ENCODE data around the gene GMCL2.

GMCL2 gene

DNA sequence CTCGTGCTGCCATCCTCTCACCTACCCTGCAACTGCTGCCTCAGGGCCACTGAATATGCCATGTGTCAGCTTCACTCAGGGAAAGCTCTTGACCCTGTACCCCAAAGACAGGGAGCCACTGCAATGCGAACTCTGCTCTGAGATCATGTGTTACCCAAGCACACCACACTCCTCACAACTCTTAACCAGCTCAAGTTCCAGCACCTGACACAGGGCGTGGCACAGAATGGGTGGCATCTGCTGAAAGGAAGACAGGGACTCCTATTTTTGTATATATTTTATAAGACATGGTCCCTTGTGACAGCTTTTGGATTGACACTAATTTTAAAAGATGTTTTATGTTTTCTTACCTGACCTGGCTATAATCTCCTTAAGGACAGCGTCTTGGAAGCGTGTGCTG is 34.7 kb upstream of the GMCL2 start:
- DNase-seq (ENCODE audit: low read depth) = no peak

DNA sequence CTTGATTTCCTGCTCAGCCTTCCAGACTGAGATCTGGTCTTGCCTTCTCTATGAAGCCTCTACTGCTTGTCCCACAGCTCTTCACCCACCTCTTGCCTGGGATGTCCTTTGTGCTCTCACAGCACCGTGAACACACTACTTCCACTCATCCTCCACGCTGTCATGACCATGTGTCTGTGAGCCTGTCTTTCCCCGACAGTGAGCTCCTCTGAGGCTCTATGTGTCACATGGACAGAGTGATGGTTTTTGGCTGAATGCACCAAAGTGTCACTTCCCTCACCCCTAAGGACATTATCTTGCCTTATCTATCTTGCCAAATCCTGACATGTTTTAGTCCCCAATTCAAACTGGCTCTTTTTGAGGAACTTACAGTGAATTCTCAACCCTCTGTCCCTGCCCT is 34.1 kb upstream of the GMCL2 start:
- DNase-seq (ENCODE audit: low read depth) = no peak

DNA sequence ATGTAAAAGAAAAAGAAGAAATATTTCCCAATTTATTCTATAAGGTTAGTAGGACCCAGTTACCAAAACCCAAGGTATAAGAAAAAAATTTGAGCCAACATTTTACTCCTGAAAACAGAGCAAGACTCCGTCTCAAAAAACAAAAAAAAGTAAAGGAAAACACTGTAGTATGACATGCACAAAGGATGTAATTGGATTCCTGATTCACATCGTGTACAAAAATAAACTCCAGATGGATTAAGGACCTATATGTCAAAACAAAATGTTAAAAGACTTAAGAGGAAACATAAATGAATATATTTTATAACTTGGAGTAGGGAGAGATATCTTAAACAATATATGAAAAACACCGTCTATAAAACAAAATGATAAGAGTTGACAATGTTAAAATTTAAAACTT is 31.7 kb upstream of the GMCL2 start:
- DNase-seq (ENCODE audit: low read depth) = no peak

DNA sequence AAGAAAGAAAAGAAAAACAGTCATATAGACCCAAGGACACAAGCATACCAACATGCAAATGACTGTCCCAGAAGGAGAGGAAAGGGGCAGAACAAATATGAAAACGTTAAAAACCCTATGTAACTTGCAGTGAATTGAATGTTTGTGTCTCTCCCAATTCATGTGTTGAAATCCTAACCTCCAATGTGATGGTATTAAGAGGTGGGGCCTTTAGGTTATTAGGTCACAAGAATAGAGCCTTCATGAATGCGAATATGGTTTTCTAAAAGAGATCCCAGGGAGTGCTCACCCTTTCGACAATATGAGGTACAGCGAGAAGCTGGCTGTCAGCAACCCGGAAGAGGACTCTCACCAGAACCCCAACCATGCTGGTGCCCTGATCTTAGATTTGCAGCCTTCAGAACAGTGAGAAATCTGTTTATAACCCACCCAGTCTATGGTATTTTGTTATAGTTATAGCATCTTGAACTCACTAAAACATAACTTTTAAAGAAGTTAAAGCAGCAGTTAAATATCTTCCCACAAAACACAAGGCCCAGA is 31.1 kb upstream of the GMCL2 start:
- DNase-seq (ENCODE audit: low read depth) = no peak

DNA sequence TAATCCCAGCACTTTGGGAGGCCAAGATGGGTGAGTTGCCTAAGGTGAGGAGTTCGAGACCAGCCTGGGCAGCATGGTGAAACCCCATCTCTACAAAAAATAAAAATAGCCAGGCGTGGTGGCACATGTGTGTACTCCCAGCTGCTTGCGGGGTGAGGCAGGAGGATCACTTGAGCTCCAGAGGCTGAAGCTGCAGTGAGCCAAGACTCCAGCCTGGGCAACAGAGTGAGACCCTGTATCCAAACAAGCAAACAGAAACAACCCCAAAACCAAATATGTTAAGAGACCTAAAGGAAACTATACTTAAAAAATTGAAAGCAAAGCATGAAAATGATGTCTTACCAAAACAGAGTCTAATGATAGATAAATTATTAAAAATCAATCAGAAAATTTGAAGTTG is 29.6 kb upstream of the GMCL2 start:
- no peak for DNase-seq (ENCODE audit: low read depth)

DNA sequence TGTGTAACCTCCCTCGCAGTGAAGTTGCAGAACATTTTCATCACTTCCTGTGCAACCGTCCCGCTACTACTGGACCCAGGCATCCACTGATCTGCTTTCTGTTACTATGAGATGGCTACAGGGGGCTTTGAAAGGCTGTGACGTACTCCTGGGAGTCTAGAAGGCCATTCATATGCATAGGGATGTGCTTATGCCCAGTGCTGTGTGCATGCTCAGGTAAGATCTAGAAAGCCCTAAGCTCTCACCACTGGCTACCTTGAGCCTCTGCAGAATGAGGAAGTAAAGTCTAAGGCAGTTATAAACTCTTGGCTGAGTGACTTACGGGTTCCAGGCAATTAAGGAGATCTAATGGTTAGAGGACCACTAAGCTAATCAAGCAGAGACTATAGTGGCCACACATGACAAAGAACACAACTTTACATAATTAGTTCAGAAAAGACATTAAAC is 28.9 kb upstream of the GMCL2 start:
- no peak for DNase-seq (ENCODE audit: low read depth)

DNA sequence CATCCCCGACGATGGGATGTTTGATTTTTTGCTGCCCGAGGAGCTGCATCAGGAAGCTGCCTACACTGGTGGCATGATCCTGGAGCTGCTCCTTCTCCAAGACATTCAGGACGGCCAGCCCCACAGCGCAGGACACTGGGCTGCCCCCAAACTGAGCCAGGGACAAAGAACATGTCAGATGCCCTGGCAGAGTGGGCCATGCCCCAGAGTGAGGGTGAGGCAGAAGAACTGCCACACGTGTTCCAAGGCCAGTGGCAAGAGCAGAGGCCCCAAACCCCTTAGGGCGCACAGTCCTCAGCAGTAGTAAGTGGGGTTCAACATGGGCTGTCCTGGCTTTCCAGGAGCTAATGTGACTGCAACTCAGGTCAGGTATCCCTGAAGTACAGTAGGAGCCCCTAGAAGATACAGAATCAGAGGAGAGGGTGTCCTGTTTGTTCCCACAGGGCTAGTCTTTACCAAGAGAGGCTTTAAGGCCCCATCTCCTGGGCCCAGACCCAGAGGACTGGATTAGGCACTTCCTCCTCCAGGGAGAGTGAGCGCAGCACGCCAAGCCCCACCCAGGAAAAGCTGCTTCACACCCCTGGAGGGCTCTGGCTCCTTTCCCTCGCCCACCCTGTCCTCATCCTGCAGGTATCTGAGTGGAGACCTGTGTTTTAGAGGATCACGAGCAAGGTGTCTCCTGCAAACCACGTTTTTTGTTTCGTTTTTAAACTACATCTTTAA is 28.3 kb upstream of the GMCL2 start:
- DNase-seq (ENCODE audit: low read depth) = no peak

DNA sequence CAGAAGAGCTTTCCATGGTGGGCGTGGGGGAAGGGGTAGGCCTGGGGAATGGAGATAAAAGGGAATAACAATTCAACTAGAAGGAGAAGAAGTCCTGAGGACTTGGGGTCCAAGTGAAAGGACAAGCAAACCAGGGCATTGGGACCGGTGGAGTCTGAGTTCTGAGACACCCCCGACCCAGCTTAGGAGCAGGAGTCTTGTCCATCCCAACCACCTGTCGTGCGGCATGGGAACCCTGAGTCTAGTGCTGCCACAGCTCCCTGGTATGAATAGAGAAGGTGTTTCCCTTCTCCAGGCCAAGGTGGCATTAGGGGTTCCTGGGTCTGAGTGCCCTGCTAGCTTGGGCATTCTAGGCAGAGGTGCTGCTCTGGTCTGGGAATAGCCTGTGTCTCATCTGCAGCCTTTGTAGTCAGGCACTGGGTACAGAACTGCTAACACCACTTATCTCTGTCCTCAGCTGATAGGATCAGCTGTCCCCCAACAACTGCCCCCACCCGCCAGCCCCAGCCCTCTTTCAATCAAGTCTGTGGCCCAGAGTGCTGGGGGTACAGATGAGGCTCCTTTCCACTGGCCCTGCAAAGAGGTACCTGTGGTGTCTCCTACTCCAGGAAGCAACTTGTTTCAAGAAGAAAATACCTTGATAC is 27.1 kb upstream of the GMCL2 start:
- DNase-seq (ENCODE audit: low read depth) = no peak

DNA sequence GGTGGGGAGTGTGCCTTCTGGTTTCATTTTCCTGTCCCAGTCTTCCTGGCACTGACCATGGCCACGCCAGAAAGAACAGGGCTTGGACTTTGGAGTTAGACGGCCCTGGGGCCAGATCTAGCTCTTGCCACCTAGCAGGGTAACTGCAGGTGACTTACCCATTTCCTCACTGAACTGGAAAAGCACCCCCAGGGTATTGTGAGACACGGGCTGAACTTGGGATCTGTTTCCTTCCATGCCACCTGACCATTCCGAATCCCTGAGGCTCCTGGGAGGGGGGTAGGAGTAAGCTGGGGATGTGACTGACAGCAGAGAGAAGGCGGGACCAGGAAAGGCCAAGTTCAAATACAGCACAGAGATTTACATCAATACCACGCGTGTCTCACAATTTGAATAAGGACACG is 26.6 kb upstream of the GMCL2 start:
- DNase-seq (ENCODE audit: low read depth) = no peak

DNA sequence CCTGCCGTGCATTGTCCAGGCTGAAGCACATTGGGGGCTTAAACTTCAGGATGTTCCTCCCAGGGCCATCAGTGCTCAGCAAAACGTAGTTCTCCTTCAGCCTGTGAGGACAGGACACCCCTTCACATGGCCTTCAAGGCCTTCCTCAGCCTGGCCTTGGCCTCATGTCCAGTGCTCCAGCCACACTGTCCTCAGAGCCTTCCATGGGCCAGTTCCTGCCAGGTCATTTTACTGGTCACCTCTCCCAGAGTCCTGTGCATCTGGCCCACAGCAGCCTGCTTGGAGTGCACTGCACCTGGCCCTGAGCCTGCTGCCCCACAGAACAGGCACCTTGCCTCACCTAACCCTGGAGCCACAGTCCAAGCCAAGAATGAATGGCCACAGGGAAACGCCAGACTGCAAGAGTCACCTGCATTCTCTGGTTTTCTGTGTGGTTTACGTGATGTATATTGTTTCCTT is 25.9 kb upstream of the GMCL2 start:
- no peak for DNase-seq (ENCODE audit: low read depth)

DNA sequence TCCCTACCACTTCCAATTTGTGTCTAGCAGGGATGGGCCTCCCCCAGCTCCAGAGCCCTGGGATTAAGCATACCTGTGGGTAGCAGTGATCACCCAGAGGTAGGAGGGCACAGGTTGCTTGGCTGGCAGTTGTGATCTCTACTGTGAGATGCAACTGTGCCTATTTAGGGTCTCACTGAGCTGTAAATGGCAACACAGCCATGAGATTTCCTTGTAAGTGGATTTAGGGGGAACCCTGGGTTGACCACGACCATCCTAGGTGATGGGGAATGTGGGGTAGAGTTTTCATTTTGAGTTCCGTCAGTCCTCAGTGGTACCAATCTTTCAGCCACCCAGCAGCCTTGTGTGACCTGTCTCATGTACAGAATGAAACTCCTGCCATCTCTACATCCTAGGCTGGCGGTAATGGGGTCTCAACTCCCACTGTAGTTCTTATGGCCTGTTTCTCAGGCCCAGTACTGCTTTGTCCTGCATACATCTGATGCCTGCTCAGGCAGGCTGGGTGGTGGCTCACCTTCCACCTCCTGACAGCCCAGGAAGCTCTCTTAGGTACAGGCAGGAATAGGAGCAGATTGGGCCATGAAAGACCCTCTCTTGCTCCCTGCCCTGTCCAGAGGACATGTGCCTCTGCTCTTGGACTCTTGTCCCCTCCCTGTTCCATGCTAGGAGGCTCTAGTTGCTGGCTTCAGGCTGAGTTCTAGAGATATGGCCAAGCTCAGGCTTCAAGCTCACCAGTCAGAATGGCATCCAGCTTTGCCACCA is 25.3 kb upstream of the GMCL2 start:
- DNase-seq (ENCODE audit: low read depth) = no peak

DNA sequence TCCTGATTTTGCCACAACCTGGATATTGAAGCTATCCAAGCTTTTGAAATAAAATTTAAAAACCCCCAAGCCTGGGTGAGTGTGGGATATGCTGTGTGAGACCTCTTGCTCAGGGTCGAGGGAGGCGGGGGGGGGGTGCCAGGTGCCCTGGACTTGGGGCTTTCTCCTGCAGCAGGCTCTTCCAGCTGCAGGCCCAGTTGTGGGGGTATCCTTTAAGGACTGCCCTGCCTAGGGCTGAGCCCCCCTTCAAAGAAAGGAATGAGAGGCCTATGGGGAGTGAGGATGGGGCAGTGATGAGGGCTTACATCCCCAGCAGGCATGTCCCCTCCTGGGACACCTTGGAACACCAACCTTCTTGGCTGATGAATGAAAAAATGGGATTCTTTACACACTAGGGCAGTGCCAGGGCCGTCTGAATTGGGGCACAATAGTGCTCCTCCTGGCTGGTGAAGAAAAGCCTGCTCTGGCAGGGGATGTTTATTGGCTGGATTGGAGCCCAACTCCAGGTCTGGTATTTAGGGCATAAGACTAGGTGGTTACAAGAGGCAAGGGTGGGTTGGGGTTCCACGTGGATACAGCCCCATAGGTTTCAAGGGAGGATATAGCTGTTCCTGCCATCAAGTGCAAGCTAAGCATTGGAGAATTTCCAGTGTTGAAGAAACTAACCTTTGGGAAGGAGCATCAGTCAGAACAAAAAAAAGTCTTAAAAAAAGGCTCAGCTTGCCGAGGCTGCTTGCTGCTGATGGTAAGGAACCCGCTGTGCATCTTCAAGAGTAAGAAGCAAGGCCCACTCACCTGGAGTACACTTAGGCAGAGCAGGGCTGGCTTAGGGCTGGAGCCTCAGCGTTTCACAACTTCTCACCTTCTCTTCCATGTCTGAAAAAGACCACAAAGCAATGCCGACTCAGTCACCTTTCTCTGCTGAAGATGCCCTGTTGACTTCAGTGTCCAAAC is 24.2 kb upstream of the GMCL2 start:
- DNase-seq (ENCODE audit: low read depth) = no peak

DNA sequence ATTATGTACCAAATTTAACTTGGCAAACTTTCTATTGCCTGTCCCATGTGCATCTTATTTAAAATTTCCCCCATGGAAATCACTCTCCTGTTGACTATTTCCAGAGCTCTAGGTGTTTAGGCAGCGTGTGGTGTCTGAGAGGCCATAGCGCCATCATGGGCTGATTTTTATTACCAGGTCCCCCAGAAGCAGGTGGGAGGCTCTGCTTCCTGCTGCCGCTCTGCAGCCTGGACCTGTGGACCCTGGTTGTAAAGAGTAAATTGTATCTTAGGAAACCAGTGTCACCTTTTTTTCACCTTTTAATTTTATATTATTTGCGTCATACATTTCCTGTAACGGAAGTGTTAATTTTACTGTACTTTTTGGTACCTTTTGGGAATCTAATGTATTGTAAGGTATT is 23.5 kb upstream of the GMCL2 start:
- DNase-seq (ENCODE audit: low read depth) = no peak

DNA sequence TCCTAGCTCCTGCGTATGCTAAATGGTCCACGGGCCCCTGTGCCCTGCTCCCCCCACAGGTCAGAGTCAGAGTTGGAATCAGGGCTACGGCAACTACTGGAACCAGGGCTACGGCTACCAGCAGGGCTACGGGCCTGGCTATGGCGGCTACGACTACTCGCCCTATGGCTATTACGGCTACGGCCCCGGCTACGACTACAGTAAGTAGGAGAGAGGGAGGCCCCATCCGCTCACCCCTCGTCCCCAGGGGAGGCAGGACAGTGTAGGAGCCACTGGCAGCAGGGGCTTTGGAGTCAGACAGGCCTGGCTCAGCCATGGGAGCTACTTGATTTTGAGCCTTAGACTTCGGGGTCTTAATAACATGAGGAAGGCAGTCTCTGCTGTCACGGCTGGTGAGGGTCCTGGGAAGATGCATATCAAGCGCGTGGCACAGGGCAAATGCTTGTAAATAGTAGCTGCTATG is 22.9 kb upstream of the GMCL2 start:
- no peak for DNase-seq (ENCODE audit: low read depth)

DNA sequence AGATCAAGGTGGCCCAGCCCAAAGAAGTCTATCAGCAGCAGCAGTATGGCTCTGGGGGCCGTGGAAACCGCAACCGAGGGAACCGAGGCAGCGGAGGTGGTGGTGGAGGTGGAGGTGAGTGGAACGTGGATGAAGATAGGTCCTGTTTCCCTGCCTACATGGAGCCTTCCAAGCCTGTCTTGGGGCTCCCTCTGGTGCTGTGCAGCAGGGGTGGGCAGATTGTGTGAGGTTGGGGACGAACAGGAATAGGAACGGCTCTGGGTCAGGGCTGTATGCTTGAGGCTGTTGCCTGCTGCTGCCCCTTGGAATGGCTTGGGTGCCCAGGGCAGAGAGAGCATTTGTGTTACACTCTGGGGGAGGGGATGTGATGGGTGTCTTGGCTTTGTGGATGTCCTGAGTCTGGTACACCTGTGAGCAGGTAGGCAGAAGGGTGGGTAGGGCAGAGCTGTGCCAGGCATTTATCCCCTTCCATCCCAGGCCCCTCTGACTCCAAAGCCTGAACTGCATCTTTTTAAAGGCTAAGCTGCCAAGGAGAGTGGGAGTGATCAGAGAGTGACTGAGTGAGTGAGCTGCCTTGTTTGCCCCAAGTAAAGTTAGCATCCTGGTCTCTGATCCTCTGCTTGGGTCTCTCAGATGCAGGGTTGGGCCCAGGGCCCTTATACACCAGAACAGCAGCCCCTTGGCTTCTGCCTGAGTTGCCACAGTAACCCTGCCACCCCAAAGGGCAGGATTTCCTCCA is 22.3 kb upstream of the GMCL2 start:
- DNase-seq (ENCODE audit: low read depth) = no peak

DNA sequence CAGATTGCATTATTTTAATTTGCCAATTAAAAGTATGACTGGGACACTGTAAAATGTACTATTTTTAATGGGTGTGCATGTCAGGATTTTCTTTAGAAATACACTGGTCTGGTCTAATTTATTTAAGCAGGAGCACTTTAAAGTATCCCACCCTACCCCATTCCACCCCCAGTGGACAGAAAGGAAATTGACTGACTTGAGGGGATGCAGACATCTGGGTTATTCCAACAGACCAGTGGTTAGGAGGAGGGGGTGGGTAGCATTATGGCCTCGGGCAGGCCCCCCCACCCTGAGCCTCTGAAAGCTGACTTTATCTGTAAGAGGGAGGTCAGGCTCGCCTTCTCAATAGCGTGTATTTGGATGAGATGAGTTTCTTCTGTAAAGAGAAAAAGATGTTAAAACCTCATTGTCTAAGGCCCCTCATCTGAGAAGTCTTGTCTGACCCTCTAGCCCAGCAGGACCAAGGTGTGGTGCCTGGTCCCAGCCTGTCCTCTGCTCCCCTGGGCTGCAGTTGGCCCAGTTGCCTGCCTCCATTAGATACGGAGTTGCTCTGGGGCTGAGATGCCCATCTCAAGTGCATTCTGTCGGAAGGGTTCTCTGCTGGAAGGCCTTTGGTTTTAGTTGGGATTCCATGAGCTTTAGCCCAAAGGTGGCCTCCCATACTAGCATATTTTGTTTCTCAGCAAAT is 21.5 kb upstream of the GMCL2 start:
- DNase-seq (ENCODE audit: low read depth) = no peak

DNA sequence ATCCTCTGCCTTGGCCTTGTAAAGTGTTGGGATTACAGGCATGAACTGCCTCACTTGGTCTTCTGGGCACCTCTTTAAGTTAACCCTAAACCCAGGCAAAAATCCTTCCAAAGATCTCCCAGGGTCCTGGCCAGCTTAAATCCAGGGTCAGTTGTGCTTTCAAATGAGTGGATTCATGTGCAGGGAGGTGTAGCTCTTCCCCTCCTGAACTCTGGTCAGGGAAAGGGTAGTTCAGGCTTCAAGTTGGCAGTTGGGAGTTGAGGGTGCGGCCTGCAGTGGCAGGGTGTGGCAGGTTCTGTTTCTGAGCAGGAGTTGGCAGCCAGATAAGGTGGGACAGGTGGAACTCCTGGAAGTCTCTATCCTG is 20.7 kb upstream of the GMCL2 start:
- no peak for DNase-seq (ENCODE audit: low read depth)

DNA sequence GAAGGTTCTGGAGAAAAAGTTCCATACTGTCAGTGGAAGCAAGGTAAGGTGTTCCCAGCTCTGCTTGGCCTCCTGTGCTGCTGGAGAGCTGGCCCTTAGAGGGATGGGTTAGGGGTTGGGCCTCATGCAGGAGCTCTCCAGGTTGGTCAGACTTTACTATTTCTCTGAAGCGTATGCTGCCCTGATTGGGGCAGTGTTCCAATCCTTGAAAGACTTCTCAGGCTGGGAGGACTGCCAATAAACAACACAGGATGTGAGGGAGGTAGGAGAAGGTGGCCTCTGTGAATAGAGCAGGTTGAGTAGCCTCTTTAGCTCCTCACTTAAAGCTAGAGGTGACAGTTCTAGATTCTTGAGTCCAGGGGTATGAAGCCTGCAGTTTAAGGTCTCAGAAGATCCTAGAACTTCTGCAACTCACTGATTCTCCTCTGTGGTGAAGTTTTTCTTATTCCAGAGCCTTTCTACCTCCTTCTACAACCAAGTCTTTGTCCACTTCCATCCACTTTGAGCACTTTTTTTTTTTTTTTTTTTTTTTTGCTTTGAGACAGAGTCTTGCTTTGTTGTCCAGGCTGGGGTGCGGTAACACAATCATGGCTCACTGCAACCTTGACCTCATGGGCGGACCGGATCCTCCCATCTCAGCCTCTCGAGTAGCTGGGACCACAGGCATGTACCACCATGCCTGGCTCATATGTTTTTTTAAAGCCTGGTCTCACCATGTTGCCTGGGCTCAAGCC is 20.2 kb upstream of the GMCL2 start:
- no peak for DNase-seq (ENCODE audit: low read depth)
